ENCODE results near the gene ZNF414.
"Not testable (repeated sequence)": the region's sequence is repeated elsewhere in the genome, so short reads cannot be mapped to it uniquely, and the experiment has no call there.

The ZNF414 gene, protein sequence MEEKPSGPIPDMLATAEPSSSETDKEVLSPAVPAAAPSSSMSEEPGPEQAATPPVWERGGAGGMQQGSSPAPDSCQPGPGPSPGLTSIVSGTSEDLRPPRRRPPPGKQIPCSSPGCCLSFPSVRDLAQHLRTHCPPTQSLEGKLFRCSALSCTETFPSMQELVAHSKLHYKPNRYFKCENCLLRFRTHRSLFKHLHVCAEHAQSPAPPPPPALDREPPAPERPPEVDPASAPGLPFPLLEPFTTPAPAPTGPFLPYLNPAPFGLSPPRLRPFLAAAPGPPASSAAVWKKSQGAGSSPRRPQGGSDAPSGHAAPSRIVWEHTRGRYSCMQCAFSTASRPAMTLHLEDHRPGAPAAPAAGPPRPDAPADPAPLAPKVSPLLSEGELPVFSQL

GRCh38 chr19:8513687-8514504 is at the start of gene ZNF414:
Gene ZNF414 (minus strand): TSS chr19:8514167. CDS start chr19:8514046, 121 bp downstream.
- H3K4me3 ChIP-seq (ENCODE audit: control insufficient read depth, low read depth, low read length) = peak within 1 kb of the TSS; percentile 52
- DNase-seq (ENCODE audit: low read depth) = peak; percentile 89
- TF ChIP-seq, protein P1, sequence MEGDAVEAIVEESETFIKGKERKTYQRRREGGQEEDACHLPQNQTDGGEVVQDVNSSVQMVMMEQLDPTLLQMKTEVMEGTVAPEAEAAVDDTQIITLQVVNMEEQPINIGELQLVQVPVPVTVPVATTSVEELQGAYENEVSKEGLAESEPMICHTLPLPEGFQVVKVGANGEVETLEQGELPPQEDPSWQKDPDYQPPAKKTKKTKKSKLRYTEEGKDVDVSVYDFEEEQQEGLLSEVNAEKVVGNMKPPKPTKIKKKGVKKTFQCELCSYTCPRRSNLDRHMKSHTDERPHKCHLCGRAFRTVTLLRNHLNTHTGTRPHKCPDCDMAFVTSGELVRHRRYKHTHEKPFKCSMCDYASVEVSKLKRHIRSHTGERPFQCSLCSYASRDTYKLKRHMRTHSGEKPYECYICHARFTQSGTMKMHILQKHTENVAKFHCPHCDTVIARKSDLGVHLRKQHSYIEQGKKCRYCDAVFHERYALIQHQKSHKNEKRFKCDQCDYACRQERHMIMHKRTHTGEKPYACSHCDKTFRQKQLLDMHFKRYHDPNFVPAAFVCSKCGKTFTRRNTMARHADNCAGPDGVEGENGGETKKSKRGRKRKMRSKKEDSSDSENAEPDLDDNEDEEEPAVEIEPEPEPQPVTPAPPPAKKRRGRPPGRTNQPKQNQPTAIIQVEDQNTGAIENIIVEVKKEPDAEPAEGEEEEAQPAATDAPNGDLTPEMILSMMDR (IDR thresholded peaks at IDR 0.05; ENCODE audit: control insufficient read depth, insufficient read depth, low read depth, low read length, missing control alignments) = no peak

DNA sequence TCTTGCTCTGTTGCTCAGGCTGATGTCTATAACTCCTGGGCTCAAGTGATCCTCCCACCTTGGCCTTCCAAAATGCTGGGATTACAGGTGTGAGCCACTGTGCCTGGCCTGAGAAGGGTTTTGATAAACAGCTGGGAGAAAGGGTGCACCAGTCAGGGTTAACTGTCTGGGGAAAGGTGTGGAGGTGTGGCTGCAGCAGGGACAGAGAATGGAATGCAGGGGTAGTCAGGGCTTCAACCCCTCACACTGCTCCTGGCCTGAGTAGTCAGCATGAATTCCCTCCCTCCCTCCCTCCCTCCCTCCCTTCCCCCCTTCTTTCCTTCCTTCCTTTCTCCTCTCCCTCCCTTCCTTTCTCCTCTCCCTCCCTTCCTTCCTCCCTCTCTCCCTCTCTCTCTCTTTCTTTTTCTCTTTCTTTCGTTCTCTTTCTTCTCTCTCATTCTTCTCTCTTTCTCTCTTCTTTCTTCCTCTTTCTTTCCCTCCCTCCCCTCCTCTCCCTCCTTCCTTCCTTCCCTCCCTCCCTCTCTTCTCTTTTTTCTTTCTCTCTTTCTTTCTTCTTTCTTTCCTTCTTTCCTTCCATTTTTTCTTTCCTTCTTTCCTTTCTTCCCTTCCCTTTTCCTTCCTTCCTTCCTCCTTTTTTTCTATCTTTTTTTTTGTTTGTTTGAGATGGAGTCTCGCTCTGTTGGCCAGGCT is 47.3 kb upstream of the ZNF414 start:
- DNase-seq (ENCODE audit: low read depth) = no peak
- H3K4me3 ChIP-seq (ENCODE audit: control insufficient read depth, low read depth, low read length) = no peak overlapping the region
- TF ChIP-seq, protein P1 (IDR thresholded peaks at IDR 0.05; ENCODE audit: control insufficient read depth, insufficient read depth, low read depth, low read length, missing control alignments) = no peak

DNA sequence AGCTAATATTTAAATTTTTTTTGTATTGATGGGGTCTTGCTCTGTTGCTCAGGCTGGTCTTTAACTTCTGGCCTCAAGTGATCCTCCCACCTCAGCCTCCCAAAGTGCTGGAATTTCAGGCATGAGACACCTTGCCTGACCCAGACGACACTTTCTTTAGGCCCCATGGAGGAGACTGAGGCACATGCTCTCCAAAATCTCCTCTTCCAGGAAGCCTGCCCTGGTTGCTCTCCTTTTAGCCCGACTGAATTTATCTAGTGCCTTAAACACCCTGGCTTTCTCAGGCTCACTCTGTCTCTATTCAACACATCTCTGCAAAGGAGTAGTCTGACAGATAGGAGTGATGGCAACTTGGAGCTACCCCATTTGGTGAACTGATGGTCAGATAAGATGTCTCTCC is 44.4 kb upstream of the ZNF414 start:
- TF ChIP-seq, protein P1 (IDR thresholded peaks at IDR 0.05; ENCODE audit: control insufficient read depth, insufficient read depth, low read depth, low read length, missing control alignments) = no peak
- no peak for DNase-seq (ENCODE audit: low read depth)
- no peak overlapping the region for H3K4me3 ChIP-seq (ENCODE audit: control insufficient read depth, low read depth, low read length)

- no peak overlapping the region for H3K4me3 ChIP-seq (ENCODE audit: control insufficient read depth, low read depth, low read length)
- no peak for DNase-seq (ENCODE audit: low read depth)
- TF ChIP-seq, protein P1 (IDR thresholded peaks at IDR 0.05; ENCODE audit: control insufficient read depth, insufficient read depth, low read depth, low read length, missing control alignments) = no peak
These were observed 43.8 kb upstream of the ZNF414 start for GRCh38 chr19:8557642-8558238.

DNA sequence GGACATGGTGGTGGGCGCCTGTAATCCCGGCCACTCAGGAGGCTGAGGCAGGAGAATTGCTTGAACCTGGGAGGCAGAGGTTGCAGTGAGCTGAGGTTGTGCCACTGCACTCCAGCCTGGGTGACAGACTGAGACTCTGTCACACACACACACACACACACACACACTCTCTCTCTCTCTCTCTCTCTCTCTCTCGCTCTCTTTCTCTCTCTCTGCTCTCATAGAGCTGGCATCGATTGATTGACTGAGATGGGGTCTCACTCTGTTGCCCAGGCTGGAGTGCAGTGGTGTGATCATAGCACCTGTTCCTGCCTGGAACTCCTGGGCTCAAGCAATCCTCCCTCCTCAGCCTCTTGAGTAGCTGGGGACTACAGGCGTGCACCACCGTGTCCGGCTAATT is 39.8 kb upstream of the ZNF414 start:
- not testable (repeated sequence) for DNase-seq (ENCODE audit: low read depth); H3K4me3 ChIP-seq (ENCODE audit: control insufficient read depth, low read depth, low read length)

GRCh38 chr19:8552810-8553209 is 38.8 kb upstream of the ZNF414 start:
- H3K4me3 ChIP-seq (ENCODE audit: control insufficient read depth, low read depth, low read length) = no peak overlapping the region
- DNase-seq (ENCODE audit: low read depth) = no peak
- TF ChIP-seq, protein P1 (IDR thresholded peaks at IDR 0.05; ENCODE audit: control insufficient read depth, insufficient read depth, low read depth, low read length, missing control alignments) = no peak

Measured in AG09309 (cell line).